IMR-90 (cell line): Measurements from ENCODE around the gene CSNK2A1. TPM values are rescaled to one million over a fixed set of nuclear protein-coding genes. Genes with fewer than 3 reads are reported as not detected.

ENCODE experiments used
- ATAC-seq: fragments of 200-7000 bp; cut with Tn5 transposase; 2 replicates; pipeline ENCODE4 v1.9.1; 2020; ENCODE audit warnings: low read depth, mild to moderate bottlenecking, moderate library complexity
- BruUV-seq: library from RNA; stranded (reverse); fragments of 400-500 nt; replicated peaks from 2 replicates; lab custom pipeline; 2021; lab: Mats Ljungman, UMichigan
- CTCF ChIA-PET: fragments of 300-600 bp; formaldehyde crosslinking; extraction: SDS; loops from one replicate; lab custom pipeline; 2021; ENCODE audit warnings: antibody characterized with exemption; lab: Yijun Ruan, JAX
- POLR2A ChIA-PET: fragments of 300-600 bp; sonication (Branson Sonifier 250); formaldehyde crosslinking; loops from one replicate; lab custom pipeline; 2022; ENCODE audit warnings: antibody characterized with exemption; ENCODE audit not compliant: unreplicated experiment; lab: Charles Lee
- DNase-seq: peaks from one replicate; pipeline ENCODE4 v3.0.0; 2013
- H2AFZ ChIP-seq: replicated peaks from 2 replicates; pipeline ENCODE3; 2013; ENCODE audit warnings: low read length, mild to moderate bottlenecking; ENCODE audit not compliant: poor library complexity
- H2AK5ac ChIP-seq: 2 replicates; pipeline ENCODE4 v1.6.1; 2013; ENCODE audit warnings: low read depth, low read length, inconsistent platforms
- H2AK9ac ChIP-seq: replicated peaks from 2 replicates; pipeline ENCODE3; 2013; ENCODE audit warnings: mild to moderate bottlenecking, low read depth, low read length, moderate library complexity; ENCODE audit not compliant: poor library complexity
- H2BK120ac ChIP-seq: 2 replicates; pipeline ENCODE4 v1.6.1; 2013; ENCODE audit warnings: low read depth, low read length, inconsistent platforms
- H2BK15ac ChIP-seq: 3 replicates; pipeline ENCODE4 v1.6.1; 2013; ENCODE audit warnings: low read depth, low read length, inconsistent platforms
- H2BK20ac ChIP-seq: 2 replicates; pipeline ENCODE4 v1.6.1; 2013; ENCODE audit warnings: low read depth, mild to moderate bottlenecking, inconsistent platforms, low read length, moderate library complexity
- H2BK5ac ChIP-seq: 2 replicates; pipeline ENCODE4 v1.6.1; 2013; ENCODE audit warnings: mild to moderate bottlenecking, low read depth, low read length, inconsistent platforms; ENCODE audit not compliant: poor library complexity, severe bottlenecking
- H3K14ac ChIP-seq: replicated peaks from 2 replicates; pipeline ENCODE4 v1.6.1; 2013; ENCODE audit warnings: low read depth, low read length, inconsistent platforms
- H3K18ac ChIP-seq: 2 replicates; pipeline ENCODE4 v1.6.1; 2013; ENCODE audit warnings: low read depth, low read length, control low read depth
- H3K23ac ChIP-seq: 2 replicates; pipeline ENCODE4 v1.6.1; 2013; ENCODE audit warnings: low read depth, low read length, inconsistent platforms
- H3K27ac ChIP-seq: 2 replicates; pipeline ENCODE4 v1.5.1; 2013; ENCODE audit warnings: mild to moderate bottlenecking, control low read depth, low read length; ENCODE audit not compliant: insufficient read depth
- H3K27me3 ChIP-seq: 2 replicates; pipeline ENCODE4 v1.6.1; 2013; ENCODE audit warnings: low read length; ENCODE audit not compliant: control insufficient read depth, insufficient read depth
- H3K36me3 ChIP-seq: 2 replicates; pipeline ENCODE4 v1.6.1; 2013; ENCODE audit warnings: low read length, mixed read lengths; ENCODE audit not compliant: control insufficient read depth, insufficient read depth
- H3K4ac ChIP-seq: 2 replicates; pipeline ENCODE4 v1.6.1; 2013; ENCODE audit warnings: low read depth, low read length, inconsistent platforms
- H3K4me1 ChIP-seq: 2 replicates; pipeline ENCODE4 v1.6.1; 2013; ENCODE audit warnings: low read length, mixed read lengths; ENCODE audit not compliant: control insufficient read depth, insufficient read depth
- H3K4me2 ChIP-seq: 2 replicates; pipeline ENCODE4 v1.6.1; 2013; ENCODE audit warnings: low read depth, mild to moderate bottlenecking, control low read depth, low read length, moderate library complexity
- H3K4me3 ChIP-seq: 2 replicates; pipeline ENCODE4 v1.5.1; 2013; ENCODE audit warnings: low read depth, mild to moderate bottlenecking, control low read depth, low read length, moderate library complexity; ENCODE audit not compliant: insufficient read depth
- H3K56ac ChIP-seq: 2 replicates; pipeline ENCODE4 v1.6.1; 2013; ENCODE audit warnings: low read length, inconsistent platforms; ENCODE audit not compliant: insufficient read depth; ENCODE audit errors: extremely low read depth
- H3K79me1 ChIP-seq, 2 experiments: 2 replicates each; pipeline ENCODE4 v1.6.1; 2013; ENCODE audit warnings: low read length in 2 of 2, inconsistent platforms in 1 of 2, low read depth in 1 of 2
- H3K9ac ChIP-seq: 2 replicates; pipeline ENCODE4 v1.6.1; 2013; ENCODE audit warnings: low read depth, low read length, control low read depth
- H3K9me1 ChIP-seq: 2 replicates; pipeline ENCODE4 v1.6.1; 2013; ENCODE audit warnings: low read length, inconsistent platforms; ENCODE audit not compliant: insufficient read depth
- H3K9me3 ChIP-seq: 2 replicates; pipeline ENCODE4 v1.6.1; 2013; ENCODE audit warnings: low read length; ENCODE audit not compliant: control insufficient read depth, insufficient read depth
- H4K20me1 ChIP-seq: 2 replicates; pipeline ENCODE4 v1.6.1; 2013; ENCODE audit warnings: low read length, inconsistent platforms; ENCODE audit not compliant: insufficient read depth
- H4K5ac ChIP-seq: 2 replicates; pipeline ENCODE4 v1.6.1; 2013; ENCODE audit warnings: mild to moderate bottlenecking, low read depth, low read length, control low read depth
- H4K8ac ChIP-seq, 2 experiments: 2 replicates each; pipeline ENCODE4 v1.6.1; 2013; ENCODE audit warnings: low read depth in 2 of 2, low read length in 2 of 2, control low read depth in 1 of 2, inconsistent platforms in 1 of 2
- H4K91ac ChIP-seq: 2 replicates; pipeline ENCODE4 v1.6.1; 2013; ENCODE audit warnings: low read depth, low read length, inconsistent platforms; ENCODE audit not compliant: insufficient read depth
- BHLHE40 ChIP-seq: fragments of 150-350 bp; IDR thresholded peaks from 2 replicates; pipeline ENCODE4 v1.6.1; 2016; ENCODE audit warnings: mild to moderate bottlenecking, low read depth, low read length
- CEBPB ChIP-seq: IDR thresholded peaks from 2 replicates; pipeline ENCODE4 v1.6.1; 2012; ENCODE audit warnings: low read depth, low read length, improper control_type of control experiment
- CHD1 ChIP-seq: IDR thresholded peaks from 2 replicates; pipeline ENCODE4 v1.6.1; 2012; ENCODE audit warnings: low read depth, low read length, improper control_type of control experiment
- FOS ChIP-seq: fragments of 150-350 bp; IDR thresholded peaks from 2 replicates; pipeline ENCODE4 v1.6.1; 2016; ENCODE audit warnings: low read depth, low read length
- MAZ ChIP-seq: IDR thresholded peaks from 2 replicates; pipeline ENCODE4 v1.6.1; 2012; ENCODE audit warnings: low read depth, mild to moderate bottlenecking, low read length, improper control_type of control experiment, moderate library complexity, borderline replicate concordance
- MXI1 ChIP-seq: IDR thresholded peaks from 2 replicates; pipeline ENCODE4 v1.6.1; 2012; ENCODE audit warnings: low read depth, mild to moderate bottlenecking, low read length, moderate library complexity, borderline replicate concordance
- POLR2A ChIP-seq: IDR thresholded peaks from 2 replicates; pipeline ENCODE4 v1.6.1; 2012; ENCODE audit warnings: mild to moderate bottlenecking, low read depth, low read length
- RAD21 ChIP-seq: IDR thresholded peaks from 2 replicates; pipeline ENCODE4 v1.6.1; 2012; ENCODE audit warnings: low read length, improper control_type of control experiment
- RCOR1 ChIP-seq: IDR thresholded peaks from 2 replicates; pipeline ENCODE4 v1.6.1; 2012; ENCODE audit warnings: mild to moderate bottlenecking, low read length, improper control_type of control experiment; ENCODE audit not compliant: insufficient replicate concordance
- RFX5 ChIP-seq: IDR thresholded peaks from 2 replicates; pipeline ENCODE4 v1.8.0; 2012; ENCODE audit warnings: low read depth, mild to moderate bottlenecking, low read length, moderate library complexity
- WGBS, 2 experiments: methylation state at CpG; one replicate each; pipeline versions ENCODE4 v1.1.5 to v1.1.7; 2013; ENCODE audit warnings: missing lambda C conversion rate in 2 of 2; ENCODE audit not compliant: insufficient read length in 1 of 2; ENCODE audit errors: extremely low coverage in 2 of 2; 5-methylcytosine and 5-hydroxymethylcytosine counted together
- dilution Hi-C: fragments of 300-500 bp; cut with HindIII; formaldehyde crosslinking; loops from one replicate; pipeline ENCODE4 v1.14.3; 2018; ENCODE audit warnings: low sequenced_read_pairs; ENCODE audit not compliant: unreplicated experiment
- in situ Hi-C: fragments of 300-500 bp; cut with MboI; formaldehyde crosslinking; loops from 3 replicates; pipeline ENCODE4 v1.14.3; 2019; ENCODE audit warnings: low sequenced_read_pairs, inconsistent platforms, mixed read lengths
- intact Hi-C: fragments of 100-400 bp; cut with micrococcal nuclease; formaldehyde crosslinking; loops from 2 replicates; pipeline ENCODE4 v1.10.0; 2022
- polyA plus RNA-seq, 3 experiments: library from polyadenylated mRNA; depleted of rRNA; stranded (reverse); fragments of >200 nt; gene quantifications; 2 replicates each; pipeline ENCODE4 v1.2.3, GENCODE V29; 2012; ENCODE audit warnings: low replicate concordance in 1 of 3
- total RNA-seq: library from RNA; depleted of rRNA; stranded (reverse); fragments of >200 nt; gene quantifications from 2 replicates; pipeline ENCODE4 v1.2.3, GENCODE V29; 2012
- TF ChIP-seq, protein P1 (sequence below): conservative IDR thresholded peaks from 2 replicates; pipeline ENCODE4 v1.5.1; 2012; ENCODE audit warnings: mild to moderate bottlenecking, low read depth, low read length, improper control_type of control experiment
- TF ChIP-seq, protein P2 (sequence below): fragments of 150-350 bp; IDR thresholded peaks from 2 replicates; pipeline ENCODE4 v1.6.1; 2017; ENCODE audit warnings: mild to moderate bottlenecking, antibody characterized with exemption, low read length, low read depth
- TF ChIP-seq, protein P3 (sequence below): fragments of 150-350 bp; IDR thresholded peaks from 2 replicates; pipeline ENCODE4 v1.6.1; 2016; ENCODE audit warnings: low read depth, mild to moderate bottlenecking, low read length, moderate library complexity, borderline replicate concordance

CSNK2A1 gene
- total and polyA plus RNA-seq, 2 of the 4 experiments (the other 2 are of a cell fraction): 86.3 to 151 TPM

DNA sequence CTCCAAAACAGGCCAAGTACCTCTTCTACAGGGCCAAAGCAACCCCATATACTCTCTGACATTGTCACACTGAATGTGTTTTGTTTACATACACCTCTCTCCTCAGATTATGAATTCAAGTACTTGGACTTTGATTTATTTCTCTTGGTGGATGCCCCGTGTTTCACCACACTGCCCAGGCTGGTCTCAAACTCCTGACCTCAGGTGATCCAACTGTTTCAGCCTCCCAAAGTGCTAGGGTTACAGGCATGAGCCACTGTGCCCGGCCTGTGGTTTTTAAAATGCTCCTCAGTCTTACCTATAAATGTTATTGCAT is 16.1 kb downstream of the CSNK2A1 start:
- H3K56ac ChIP-seq: no peak overlapping the region
- no peak overlapping the region for H3K4ac ChIP-seq
- H2BK120ac ChIP-seq: no peak overlapping the region
- H3K27ac ChIP-seq: no peak overlapping the region
- H2BK5ac ChIP-seq: no peak overlapping the region
- H3K14ac ChIP-seq: no peak overlapping the region
- DNase-seq (no peak), ATAC-seq (no peak)
- TF ChIP-seq, protein P1, sequence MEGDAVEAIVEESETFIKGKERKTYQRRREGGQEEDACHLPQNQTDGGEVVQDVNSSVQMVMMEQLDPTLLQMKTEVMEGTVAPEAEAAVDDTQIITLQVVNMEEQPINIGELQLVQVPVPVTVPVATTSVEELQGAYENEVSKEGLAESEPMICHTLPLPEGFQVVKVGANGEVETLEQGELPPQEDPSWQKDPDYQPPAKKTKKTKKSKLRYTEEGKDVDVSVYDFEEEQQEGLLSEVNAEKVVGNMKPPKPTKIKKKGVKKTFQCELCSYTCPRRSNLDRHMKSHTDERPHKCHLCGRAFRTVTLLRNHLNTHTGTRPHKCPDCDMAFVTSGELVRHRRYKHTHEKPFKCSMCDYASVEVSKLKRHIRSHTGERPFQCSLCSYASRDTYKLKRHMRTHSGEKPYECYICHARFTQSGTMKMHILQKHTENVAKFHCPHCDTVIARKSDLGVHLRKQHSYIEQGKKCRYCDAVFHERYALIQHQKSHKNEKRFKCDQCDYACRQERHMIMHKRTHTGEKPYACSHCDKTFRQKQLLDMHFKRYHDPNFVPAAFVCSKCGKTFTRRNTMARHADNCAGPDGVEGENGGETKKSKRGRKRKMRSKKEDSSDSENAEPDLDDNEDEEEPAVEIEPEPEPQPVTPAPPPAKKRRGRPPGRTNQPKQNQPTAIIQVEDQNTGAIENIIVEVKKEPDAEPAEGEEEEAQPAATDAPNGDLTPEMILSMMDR: no peak
- TF ChIP-seq CHD1 (no peak), MAZ (no peak), RAD21 (no peak), POLR2A (no peak), CEBPB (no peak), FOS (no peak), MXI1 (no peak), RCOR1 (no peak), BHLHE40 (no peak), RFX5 (no peak)
- TF ChIP-seq, protein P2, sequence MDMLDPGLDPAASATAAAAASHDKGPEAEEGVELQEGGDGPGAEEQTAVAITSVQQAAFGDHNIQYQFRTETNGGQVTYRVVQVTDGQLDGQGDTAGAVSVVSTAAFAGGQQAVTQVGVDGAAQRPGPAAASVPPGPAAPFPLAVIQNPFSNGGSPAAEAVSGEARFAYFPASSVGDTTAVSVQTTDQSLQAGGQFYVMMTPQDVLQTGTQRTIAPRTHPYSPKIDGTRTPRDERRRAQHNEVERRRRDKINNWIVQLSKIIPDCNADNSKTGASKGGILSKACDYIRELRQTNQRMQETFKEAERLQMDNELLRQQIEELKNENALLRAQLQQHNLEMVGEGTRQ: no peak
- TF ChIP-seq, protein P3, sequence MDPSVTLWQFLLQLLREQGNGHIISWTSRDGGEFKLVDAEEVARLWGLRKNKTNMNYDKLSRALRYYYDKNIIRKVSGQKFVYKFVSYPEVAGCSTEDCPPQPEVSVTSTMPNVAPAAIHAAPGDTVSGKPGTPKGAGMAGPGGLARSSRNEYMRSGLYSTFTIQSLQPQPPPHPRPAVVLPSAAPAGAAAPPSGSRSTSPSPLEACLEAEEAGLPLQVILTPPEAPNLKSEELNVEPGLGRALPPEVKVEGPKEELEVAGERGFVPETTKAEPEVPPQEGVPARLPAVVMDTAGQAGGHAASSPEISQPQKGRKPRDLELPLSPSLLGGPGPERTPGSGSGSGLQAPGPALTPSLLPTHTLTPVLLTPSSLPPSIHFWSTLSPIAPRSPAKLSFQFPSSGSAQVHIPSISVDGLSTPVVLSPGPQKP: no peak
- no peak overlapping the region for H2AFZ ChIP-seq
- H2BK20ac ChIP-seq: no peak overlapping the region
- no CpG with 5 or more reads among the region's 2 CpGs for WGBS, 2 experiments
- H3K79me1 ChIP-seq: peaks cover 25 to 59% of the 10 kb centered on the region in 2 experiments
- no peak overlapping the region for H3K4me3 ChIP-seq
- in situ Hi-C loops: no loop called here
- POLR2A ChIA-PET: no interaction called here
- H3K9me1 ChIP-seq: peaks cover 7% of the 10 kb centered on the region
- H3K36me3 ChIP-seq: peaks cover 25% of the 10 kb centered on the region
- H4K20me1 ChIP-seq: peaks cover 76% of the 10 kb centered on the region
- peaks cover 2% of the 10 kb centered on the region; the same call in 1 of the 2 replicates for H3K4me1 ChIP-seq
- BruUV-seq: no TSS peak
- no peak overlapping the region for H4K8ac ChIP-seq
- H4K91ac ChIP-seq: no peak overlapping the region
- no peak overlapping the region for H4K5ac ChIP-seq
- peaks cover 5% of the 10 kb centered on the region; the same call in 1 of the 2 replicates for H3K9me3 ChIP-seq
- no peak overlapping the region for H3K4me2 ChIP-seq
- dilution Hi-C loops: no loop called here
- H3K27me3 ChIP-seq: no peaks in the 10 kb centered on the region
- no peak overlapping the region for H3K18ac ChIP-seq
- H2AK5ac ChIP-seq: no peak overlapping the region
- no peak overlapping the region for H3K23ac ChIP-seq
- no peak overlapping the region for H3K9ac ChIP-seq
- no peak overlapping the region for H2AK9ac ChIP-seq
- intact Hi-C loops: no loop called here
- no peak overlapping the region for H2BK15ac ChIP-seq
- CTCF ChIA-PET: no interaction called here
